Glomerular visceral epithelial cell (primary cell): Measurements from ENCODE around the gene SLC41A3.
"Not testable (repeated sequence)": the region's sequence is repeated elsewhere in the genome, so short reads cannot be mapped to it uniquely, and the experiment has no call there.

ENCODE experiments used
- DNase-seq: peaks from one replicate; pipeline ENCODE4 v3.0.0-alpha.2; 2016; ENCODE audit errors: extremely low spot score

Gene SLC41A3

DNA sequence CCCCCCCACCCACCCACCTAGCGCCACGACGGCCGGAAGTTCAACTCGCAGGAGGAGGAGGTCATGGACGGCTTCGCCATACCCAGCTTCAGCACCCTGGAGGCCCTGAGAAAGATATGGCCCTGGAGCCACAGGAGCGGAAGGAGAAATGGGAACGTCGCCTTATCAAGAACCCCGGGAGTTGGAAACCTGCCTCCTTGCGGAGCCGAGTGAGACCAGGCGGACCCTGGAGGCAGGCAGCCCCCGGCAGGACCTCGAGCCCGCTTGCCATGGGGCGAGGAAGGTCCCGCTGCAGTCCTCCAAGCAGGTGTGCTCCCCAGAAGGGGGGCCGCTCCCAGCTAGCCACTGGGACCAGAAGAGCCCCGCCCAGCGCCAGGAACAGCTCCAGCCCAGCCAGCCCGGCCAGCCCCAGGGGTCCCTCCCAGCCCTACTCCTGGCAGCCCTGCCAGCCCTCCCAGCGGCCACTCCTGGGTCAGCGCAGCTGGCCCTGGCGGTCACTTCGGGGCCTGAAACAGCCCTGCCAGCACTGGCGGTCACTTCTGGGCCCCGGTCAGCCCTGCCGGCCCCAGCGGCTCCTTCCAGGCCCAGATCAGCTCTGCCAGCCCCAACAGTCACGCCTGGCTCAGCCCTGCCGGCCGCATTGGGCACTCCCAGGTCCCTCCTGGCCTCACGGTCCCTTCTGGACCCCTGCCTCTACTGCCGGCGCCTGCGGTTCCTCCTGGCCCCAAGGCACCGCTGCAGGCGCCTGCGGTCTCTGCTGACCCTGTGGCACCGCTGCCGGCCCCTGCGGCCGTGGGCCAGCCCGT lies 125.2 kb downstream of the SLC41A3 start:
- DNase-seq = no peak

GRCh38 chr3:125957674-125958510 lies 126.0 kb downstream of the SLC41A3 start:
- no peak for DNase-seq

DNA sequence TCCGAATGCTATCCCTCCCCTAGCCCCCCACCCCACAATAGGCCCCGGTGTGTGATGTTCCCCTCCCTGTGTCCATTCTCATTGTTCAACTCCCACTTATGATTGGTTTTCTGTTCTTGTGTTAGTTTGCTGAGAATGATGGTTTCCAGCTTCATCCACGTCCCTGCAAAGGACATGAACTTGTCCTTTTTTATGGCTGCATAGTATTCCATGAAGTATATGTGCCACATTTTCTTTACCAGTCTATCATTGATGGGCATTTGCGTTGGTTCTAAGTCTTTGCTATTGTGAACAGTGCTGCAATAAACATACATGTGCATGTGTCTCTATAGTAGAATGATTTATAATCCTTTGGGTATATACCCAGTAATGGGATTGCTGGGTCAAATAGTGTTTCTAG lies 126.9 kb downstream of the SLC41A3 start:
- not testable (repeated sequence) for DNase-seq
